ENCODE measurements around the gene TBC1D8. TPM values are rescaled to one million over a fixed set of nuclear protein-coding genes. Genes with fewer than 3 reads are reported as not detected.

The TBC1D8 gene
- total and polyA plus RNA-seq, 2 donors (not counting 1 experiment from before 2014, with no cell fraction given): 1.7 to 15.7 TPM

GRCh38 chr2:100959225-100959880 is 191.8 kb downstream of the TBC1D8 start:
- Histone ChIP-seq H3K36me3 (replicated peaks in 1 of 2; ENCODE audit: control extremely low read depth in 1 of 2, control insufficient read depth in 1 of 2, extremely low read depth in 1 of 2, insufficient read depth in 2 of 2, low read length in 1 of 2) (no peaks in the 10 kb centered on the region), H2AFZ (ENCODE audit: insufficient read depth, low read depth, low read length, poor library complexity, severe bottlenecking) (no peak overlapping the region), H3K9ac (ENCODE audit: low read length) (no peak overlapping the region), H3K4me1 (ENCODE audit: control insufficient read depth in 2 of 2, insufficient read depth in 2 of 2, low read length in 2 of 2) (no peaks in the 10 kb centered on the region), H4K20me1 (ENCODE audit: control insufficient read depth, insufficient read depth, low read length, poor library complexity, severe bottlenecking) (no peaks in the 10 kb centered on the region), H3K4me2 (replicated peaks; ENCODE audit: low read depth, low read length, poor library complexity, severe bottlenecking) (no peak overlapping the region), H3K27me3 (replicated peaks in 1 of 4; ENCODE audit: control extremely low read depth in 1 of 4, control insufficient read depth in 3 of 4, insufficient read depth in 4 of 4, low read length in 3 of 4) (peaks cover 0 to 10% (median 0%) of the 10 kb centered on the region in 4 experiments), H3K79me2 (ENCODE audit: control insufficient read depth, insufficient read depth, low read length) (no peaks in the 10 kb centered on the region), H3K9me3 (ENCODE audit: control extremely low read depth in 1 of 3, control insufficient read depth in 2 of 3, insufficient read depth in 1 of 3, low read length in 2 of 3) (peaks cover 0 to 8% (median 0%) of the 10 kb centered on the region in 3 donors), H3K27ac (ENCODE audit: low read length in 2 of 2) (no peak overlapping the region), H3K4me3 (ENCODE audit: control extremely low read depth in 1 of 5, extremely low read depth in 1 of 5, insufficient read depth in 1 of 5, low read depth in 2 of 5, low read length in 4 of 5) (no peak overlapping the region)
- no peak overlapping the region for H3K27ac Mint-ChIP-seq
- H3K27me3 Mint-ChIP-seq: peaks cover 18% of the 10 kb centered on the region
- DNase-seq (no peak), ATAC-seq (ENCODE audit: low read depth) (no peak)
- no peaks in the 10 kb centered on the region for H3K9me3 Mint-ChIP-seq (ENCODE audit: insufficient read depth)
- H3K4me3 Mint-ChIP-seq: no peak overlapping the region
- no peak for TF ChIP-seq EZH2 (IDR thresholded peaks at IDR 0.05; ENCODE audit: borderline replicate concordance, insufficient read depth, low read depth, low read length, poor library complexity, severe bottlenecking)
- TF ChIP-seq, protein P1, sequence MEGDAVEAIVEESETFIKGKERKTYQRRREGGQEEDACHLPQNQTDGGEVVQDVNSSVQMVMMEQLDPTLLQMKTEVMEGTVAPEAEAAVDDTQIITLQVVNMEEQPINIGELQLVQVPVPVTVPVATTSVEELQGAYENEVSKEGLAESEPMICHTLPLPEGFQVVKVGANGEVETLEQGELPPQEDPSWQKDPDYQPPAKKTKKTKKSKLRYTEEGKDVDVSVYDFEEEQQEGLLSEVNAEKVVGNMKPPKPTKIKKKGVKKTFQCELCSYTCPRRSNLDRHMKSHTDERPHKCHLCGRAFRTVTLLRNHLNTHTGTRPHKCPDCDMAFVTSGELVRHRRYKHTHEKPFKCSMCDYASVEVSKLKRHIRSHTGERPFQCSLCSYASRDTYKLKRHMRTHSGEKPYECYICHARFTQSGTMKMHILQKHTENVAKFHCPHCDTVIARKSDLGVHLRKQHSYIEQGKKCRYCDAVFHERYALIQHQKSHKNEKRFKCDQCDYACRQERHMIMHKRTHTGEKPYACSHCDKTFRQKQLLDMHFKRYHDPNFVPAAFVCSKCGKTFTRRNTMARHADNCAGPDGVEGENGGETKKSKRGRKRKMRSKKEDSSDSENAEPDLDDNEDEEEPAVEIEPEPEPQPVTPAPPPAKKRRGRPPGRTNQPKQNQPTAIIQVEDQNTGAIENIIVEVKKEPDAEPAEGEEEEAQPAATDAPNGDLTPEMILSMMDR (IDR thresholded peaks at IDR 0.05): no peak
- WGBS (ENCODE audit: insufficient coverage): no CpG with 5 or more reads among the region's 6 CpGs
- ChIA-PET CTCF (no interaction called here), POLR2A (no interaction called here)
- no peaks in the 10 kb centered on the region for H3K4me1 Mint-ChIP-seq
- intact Hi-C loops (cut with micrococcal nuclease): no loop called here

DNA sequence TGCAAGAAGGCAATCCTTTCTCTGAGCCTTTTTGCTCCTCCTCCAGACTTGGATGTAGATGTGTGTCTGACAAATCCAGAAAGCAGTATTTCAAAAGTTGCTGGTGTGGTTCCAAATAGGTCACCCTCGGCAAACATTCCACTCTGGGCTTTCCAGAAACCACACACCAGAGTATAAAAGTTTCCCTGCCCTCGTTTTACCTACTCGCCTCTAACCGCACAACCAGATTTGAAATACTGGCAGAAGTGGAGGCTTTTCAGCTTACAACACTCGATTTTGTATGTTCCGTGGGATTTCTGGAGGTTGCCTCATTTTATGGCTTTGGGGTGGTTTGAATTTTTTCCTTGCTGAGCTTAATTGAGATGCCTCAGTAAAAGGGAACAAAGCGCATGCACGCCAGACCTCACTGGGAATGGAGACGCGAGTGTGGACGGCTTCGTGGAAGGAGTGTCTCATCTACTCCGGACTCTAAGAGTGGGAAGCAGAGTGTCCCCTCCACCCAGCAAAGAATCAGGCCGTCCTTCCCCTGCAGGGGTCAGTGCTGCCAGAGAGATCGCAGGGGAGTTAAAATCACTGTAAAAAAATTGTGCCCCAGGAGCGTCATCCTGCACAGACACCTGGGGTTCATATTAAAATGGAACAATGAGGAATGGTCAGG is 193.1 kb downstream of the TBC1D8 start:
- no peak for ATAC-seq (ENCODE audit: low read depth)
- WGBS (ENCODE audit: insufficient coverage): 90% methylated on average over 13 of the region's 16 CpGs

More for the DNA sequence above, 193.1 kb downstream of the TBC1D8 start:
- Histone ChIP-seq H3K4me2 (replicated peaks; ENCODE audit: low read depth, low read length, poor library complexity, severe bottlenecking) (no peak overlapping the region), H2AFZ (ENCODE audit: insufficient read depth, low read depth, low read length, poor library complexity, severe bottlenecking) (no peak overlapping the region), H3K4me1 (ENCODE audit: control insufficient read depth in 2 of 2, insufficient read depth in 2 of 2, low read length in 2 of 2) (no peaks in the 10 kb centered on the region), H3K4me3 (ENCODE audit: control extremely low read depth in 1 of 5, extremely low read depth in 1 of 5, insufficient read depth in 1 of 5, low read depth in 2 of 5, low read length in 4 of 5) (no peak overlapping the region), H3K27me3 (replicated peaks in 1 of 4; ENCODE audit: control extremely low read depth in 1 of 4, control insufficient read depth in 3 of 4, insufficient read depth in 4 of 4, low read length in 3 of 4) (peaks cover 0 to 12% (median 0%) of the 10 kb centered on the region in 4 experiments), H3K36me3 (replicated peaks in 1 of 2; ENCODE audit: control extremely low read depth in 1 of 2, control insufficient read depth in 1 of 2, extremely low read depth in 1 of 2, insufficient read depth in 2 of 2, low read length in 1 of 2) (no peaks in the 10 kb centered on the region), H3K27ac (ENCODE audit: low read length in 2 of 2) (no peak overlapping the region), H3K9me3 (ENCODE audit: control extremely low read depth in 1 of 3, control insufficient read depth in 2 of 3, insufficient read depth in 1 of 3, low read length in 2 of 3) (peaks cover 0 to 8% (median 0%) of the 10 kb centered on the region in 3 donors), H4K20me1 (ENCODE audit: control insufficient read depth, insufficient read depth, low read length, poor library complexity, severe bottlenecking) (no peaks in the 10 kb centered on the region), H3K79me2 (ENCODE audit: control insufficient read depth, insufficient read depth, low read length) (no peaks in the 10 kb centered on the region), H3K9ac (ENCODE audit: low read length) (no peak overlapping the region)
- Mint-ChIP-seq H3K4me1 (no peaks in the 10 kb centered on the region), H3K4me3 (no peak overlapping the region), H3K9me3 (ENCODE audit: insufficient read depth) (no peaks in the 10 kb centered on the region), H3K27ac (no peak overlapping the region), H3K27me3 (peaks cover 18% of the 10 kb centered on the region)
- no peak for DNase-seq
- CTCF ChIA-PET: no interaction called here
- POLR2A ChIA-PET: no interaction called here
- intact Hi-C loops (cut with micrococcal nuclease): no loop called here
- no peak for TF ChIP-seq EZH2 (IDR thresholded peaks at IDR 0.05; ENCODE audit: borderline replicate concordance, insufficient read depth, low read depth, low read length, poor library complexity, severe bottlenecking)
- TF ChIP-seq, protein P1 (IDR thresholded peaks at IDR 0.05): no peak

Measured in B cell (primary cell).